HepG2 (cell line): ENCODE data around the gene SETD3. TPM values are rescaled to one million over a fixed set of nuclear protein-coding genes. Genes with fewer than 3 reads are reported as not detected.

Experiments used
- ATAC-seq: fragments of 200-7000 bp; cut with Tn5 transposase; 3 replicates; pipeline ENCODE4 v1.9.1; 2020; ENCODE audit warnings: mild to moderate bottlenecking, moderate library complexity
- BruUV-seq: library from RNA; stranded (reverse); fragments of 400-500 nt; replicated peaks from 2 replicates; lab custom pipeline; 2021; lab: Mats Ljungman, UMichigan
- CTCF ChIA-PET: fragments of 300-600 bp; formaldehyde crosslinking; extraction: SDS; loops from one replicate; lab custom pipeline; 2021; ENCODE audit warnings: low total read pairs, inconsistent platforms, low intra/inter-chr PET ratio; lab: Yijun Ruan, JAX
- POLR2A ChIA-PET: fragments of 350-600 bp; sonication (Branson Sonifier 250); formaldehyde crosslinking; loops from one replicate; lab custom pipeline; 2020; ENCODE audit warnings: antibody characterized with exemption, inconsistent platforms; lab: Yijun Ruan, JAX
- DNase-seq: peaks from one replicate; pipeline ENCODE4 v3.0.0-alpha.2; 2015; ENCODE audit warnings: low spot score
- FAIRE-seq: peaks from 3 replicates; lab custom pipeline; 2011; peaks lifted over from hg19 to GRCh38; lab: Jason Lieb, UNC
- H2AFZ ChIP-seq: one replicate; pipeline ENCODE4 v1.6.1; 2011; ENCODE audit warnings: low read length, inconsistent platforms
- H3K27ac ChIP-seq: fragments of 300-600 bp; 3 replicates; pipeline ENCODE4 v1.8.0; 2011; ENCODE audit warnings: mixed run types, mild to moderate bottlenecking, mixed read lengths, low read length, inconsistent platforms; ENCODE audit not compliant: insufficient read depth; ENCODE audit errors: extremely low read length
- H3K27me3 ChIP-seq, 2 experiments: fragments of 200-600 bp in 1 of 2; 2 replicates in 1 of 2; 3 replicates in 1 of 2; pipeline versions ENCODE4 v1.6.0 to v1.8.0; 2011; ENCODE audit warnings: low read length in 2 of 2, mild to moderate bottlenecking in 2 of 2, moderate library complexity in 2 of 2, inconsistent platforms in 1 of 2; ENCODE audit not compliant: insufficient read depth in 2 of 2, control insufficient read depth in 1 of 2
- H3K36me3 ChIP-seq, 2 experiments: fragments of 200-600 bp in 1 of 2; replicated peaks in 1 of 2; 2 replicates in 1 of 2; 3 replicates in 1 of 2; pipeline versions ENCODE4 v1.5.1 to v1.8.0; 2011; ENCODE audit warnings: low read length in 2 of 2, inconsistent platforms in 1 of 2; ENCODE audit not compliant: insufficient read depth in 2 of 2, control insufficient read depth in 1 of 2
- H3K4me1 ChIP-seq: 2 replicates; pipeline ENCODE4 v1.5.1; 2012; ENCODE audit warnings: low read length, inconsistent platforms; ENCODE audit not compliant: insufficient read depth
- H3K4me2 ChIP-seq: 2 replicates; pipeline ENCODE4 v1.6.0; 2011; ENCODE audit warnings: low read depth, low read length, inconsistent platforms
- H3K4me3 ChIP-seq, 3 experiments: fragments of 200-600 bp in 1 of 3; sonication (generic), shearing (Covaris generic) in 1 of 3; replicated peaks in 1 of 3; 2 replicates each; pipeline ENCODE4 v1.5.1; 2011 to 2016; ENCODE audit warnings: low read length in 3 of 3, inconsistent platforms in 2 of 3, low read depth in 2 of 3, mild to moderate bottlenecking in 2 of 3, control low read depth in 1 of 3, mixed read lengths in 1 of 3; ENCODE audit not compliant: insufficient read depth in 1 of 3
- H3K79me2 ChIP-seq: one replicate; pipeline ENCODE4 v1.6.1; 2011; ENCODE audit warnings: low read length, inconsistent platforms; ENCODE audit not compliant: insufficient read depth
- H3K9ac ChIP-seq: 2 replicates; pipeline ENCODE4 v1.6.0; 2011; ENCODE audit warnings: mild to moderate bottlenecking, low read depth, low read length, inconsistent platforms; ENCODE audit not compliant: insufficient read depth
- H3K9me3 ChIP-seq: 2 replicates; pipeline ENCODE4 v1.5.1; 2012; ENCODE audit warnings: mild to moderate bottlenecking, low read length
- H4K20me1 ChIP-seq: 2 replicates; pipeline ENCODE4 v1.6.0; 2011; ENCODE audit warnings: inconsistent platforms, mild to moderate bottlenecking, low read length, moderate library complexity; ENCODE audit not compliant: insufficient read depth
- RBM22 ChIP-seq: fragments of 200-400 bp; formaldehyde crosslinking; optimal IDR thresholded peaks from 2 replicates; pipeline ENCODE3; 2017; ENCODE audit warnings: mild to moderate bottlenecking, low read length, moderate library complexity
- RCOR2 ChIP-seq: IDR thresholded peaks from 2 replicates; pipeline ENCODE4 v1.6.1; 2016; ENCODE audit warnings: missing biosample characterization, missing genetic modification reagents
- SNAPC5 ChIP-seq: sonication (generic); formaldehyde crosslinking; IDR thresholded peaks from 2 replicates; pipeline ENCODE4 v1.8.1; 2023; ENCODE audit warnings: mild to moderate bottlenecking, missing genetic modification reagents, borderline replicate concordance
- ZBTB33 ChIP-seq: sonication (generic); formaldehyde crosslinking; IDR thresholded peaks from 2 replicates; pipeline ENCODE4 v1.4.0; 2020; ENCODE audit warnings: missing genetic modification reagents
- ZNF34 ChIP-seq: sonication (generic); formaldehyde crosslinking; IDR thresholded peaks from 2 replicates; pipeline ENCODE4 v1.4.0; 2020; ENCODE audit warnings: mild to moderate bottlenecking, missing genetic modification reagents, borderline replicate concordance
- ZNF530 ChIP-seq: sonication (generic); formaldehyde crosslinking; IDR thresholded peaks from 2 replicates; pipeline ENCODE4 v1.5.0; 2020; ENCODE audit warnings: low read depth, mild to moderate bottlenecking, missing genetic modification reagents
- ZNF569 ChIP-seq: sonication (generic); formaldehyde crosslinking; IDR thresholded peaks from 2 replicates; pipeline ENCODE4 v1.5.0; 2020; ENCODE audit warnings: mild to moderate bottlenecking, missing genetic modification reagents, moderate library complexity, borderline replicate concordance
- WGBS: methylation state at CpG from one replicate; pipeline ENCODE4 v1.1.6; 2017; ENCODE audit warnings: low lambda C conversion rate; 5-methylcytosine and 5-hydroxymethylcytosine counted together
- in situ Hi-C: cut with HindIII; loops from 2 replicates; pipeline ENCODE4 v1.10.0; 2017; ENCODE audit warnings: low pct_unique_long_range_greater_than_20kb; ENCODE audit not compliant: extremely low pct_ligation_motif_present
- intact Hi-C: fragments of 100-400 bp; cut with micrococcal nuclease; formaldehyde crosslinking; loops from one replicate; pipeline ENCODE4 v1.10.0; 2022; ENCODE audit not compliant: unreplicated experiment
- polyA plus RNA-seq, 8 experiments: library from polyadenylated mRNA; depleted of rRNA in 3 of 8; stranded (reverse) in 7 of 8; unstranded in 1 of 8; fragments of >200 nt; fragmentation: Illumina TruSeq in 4 of 8; extraction: Trizol in 4 of 8; gene quantifications; 2 replicates each; pipeline versions ENCODE4 v1.2.1 to v1.2.3, GENCODE V29; 2011 to 2016; ENCODE audit warnings: low read depth in 4 of 8, missing spikeins in 1 of 8, mixed read lengths in 1 of 8; ENCODE audit not compliant: insufficient read depth in 1 of 8
- total RNA-seq, 5 experiments: library from RNA; depleted of rRNA; stranded (reverse); fragments of >200 nt; fragmentation: Illumina TruSeq; extraction: Trizol; gene quantifications; 2 replicates each; pipeline ENCODE4 v1.2.3, GENCODE V29; 2016; ENCODE audit warnings: low read depth in 1 of 5

SETD3 gene
- total and polyA plus RNA-seq, 2 of the 13 experiments (the other 11 are each of a cell fraction or from before 2014, with no cell fraction given): 30.3 to 67.1 TPM

GRCh38 chr14:99431986-99432385 is 48.7 kb downstream of the SETD3 start (continued):
- TF ChIP-seq SNAPC5 (no peak), RCOR2 (CRISPR knock-in tag) (no peak), RBM22 (no peak), ZNF34 (no peak), ZNF530 (CRISPR knock-in tag) (no peak)

GRCh38 chr14:99430491-99430890 is 50.2 kb downstream of the SETD3 start:
- ATAC-seq (peak; percentile 76), FAIRE-seq (no peak), DNase-seq (no peak)
- POLR2A ChIA-PET: no interaction called here
- Histone ChIP-seq H3K4me3 (no peak overlapping the region), H4K20me1 (no peaks in the 10 kb centered on the region), H3K79me2 (no peaks in the 10 kb centered on the region), H3K27me3 (no peaks in the 10 kb centered on the region), H3K27ac (no peak overlapping the region), H3K4me2 (no peak overlapping the region), H3K4me1 (no peaks in the 10 kb centered on the region), H3K36me3 (peaks cover 4 to 21% of the 10 kb centered on the region in 2 experiments), H3K9me3 (0 out of 2 replicates have a peak, but pooled peaks cover 6% of the 10 kb centered on the region), H2AFZ (no peak overlapping the region), H3K9ac (no peak overlapping the region)
- CTCF ChIA-PET: no interaction called here
- intact Hi-C loops (no loop called here), in situ Hi-C loops (no loop called here)
- TF ChIP-seq ZNF569 (CRISPR knock-in tag): no peak
- TF ChIP-seq ZBTB33: peak; percentile 50; the same call in 1 of the 2 replicates
- 96% methylated on average over 7 of the region's 7 CpGs for WGBS
- BruUV-seq: no TSS peak
